IMR-90 (cell line): ENCODE data around the gene FBXW8. TPM values are rescaled to one million over a fixed set of nuclear protein-coding genes. Genes with fewer than 3 reads are reported as not detected.

Experiments used
- ATAC-seq: fragments of 200-7000 bp; cut with Tn5 transposase; 2 replicates; pipeline ENCODE4 v1.9.1; 2020; ENCODE audit warnings: low read depth, mild to moderate bottlenecking, moderate library complexity
- BruUV-seq: library from RNA; stranded (reverse); fragments of 400-500 nt; replicated peaks from 2 replicates; lab custom pipeline; 2021; lab: Mats Ljungman, UMichigan
- CTCF ChIA-PET: fragments of 300-600 bp; formaldehyde crosslinking; extraction: SDS; loops from one replicate; lab custom pipeline; 2021; ENCODE audit warnings: antibody characterized with exemption; lab: Yijun Ruan, JAX
- POLR2A ChIA-PET: fragments of 300-600 bp; sonication (Branson Sonifier 250); formaldehyde crosslinking; loops from one replicate; lab custom pipeline; 2022; ENCODE audit warnings: antibody characterized with exemption; ENCODE audit not compliant: unreplicated experiment; lab: Charles Lee
- DNase-seq: peaks from one replicate; pipeline ENCODE4 v3.0.0; 2013
- H2AFZ ChIP-seq: replicated peaks from 2 replicates; pipeline ENCODE3; 2013; ENCODE audit warnings: low read length, mild to moderate bottlenecking; ENCODE audit not compliant: poor library complexity
- H2AK5ac ChIP-seq: 2 replicates; pipeline ENCODE4 v1.6.1; 2013; ENCODE audit warnings: low read depth, low read length, inconsistent platforms
- H2AK9ac ChIP-seq: replicated peaks from 2 replicates; pipeline ENCODE3; 2013; ENCODE audit warnings: mild to moderate bottlenecking, low read depth, low read length, moderate library complexity; ENCODE audit not compliant: poor library complexity
- H2BK120ac ChIP-seq: 2 replicates; pipeline ENCODE4 v1.6.1; 2013; ENCODE audit warnings: low read depth, low read length, inconsistent platforms
- H2BK15ac ChIP-seq: 3 replicates; pipeline ENCODE4 v1.6.1; 2013; ENCODE audit warnings: low read depth, low read length, inconsistent platforms
- H2BK20ac ChIP-seq: 2 replicates; pipeline ENCODE4 v1.6.1; 2013; ENCODE audit warnings: low read depth, mild to moderate bottlenecking, inconsistent platforms, low read length, moderate library complexity
- H2BK5ac ChIP-seq: 2 replicates; pipeline ENCODE4 v1.6.1; 2013; ENCODE audit warnings: mild to moderate bottlenecking, low read depth, low read length, inconsistent platforms; ENCODE audit not compliant: poor library complexity, severe bottlenecking
- H3K14ac ChIP-seq: replicated peaks from 2 replicates; pipeline ENCODE4 v1.6.1; 2013; ENCODE audit warnings: low read depth, low read length, inconsistent platforms
- H3K18ac ChIP-seq: 2 replicates; pipeline ENCODE4 v1.6.1; 2013; ENCODE audit warnings: low read depth, low read length, control low read depth
- H3K23ac ChIP-seq: 2 replicates; pipeline ENCODE4 v1.6.1; 2013; ENCODE audit warnings: low read depth, low read length, inconsistent platforms
- H3K27ac ChIP-seq: 2 replicates; pipeline ENCODE4 v1.5.1; 2013; ENCODE audit warnings: mild to moderate bottlenecking, control low read depth, low read length; ENCODE audit not compliant: insufficient read depth
- H3K27me3 ChIP-seq: 2 replicates; pipeline ENCODE4 v1.6.1; 2013; ENCODE audit warnings: low read length; ENCODE audit not compliant: control insufficient read depth, insufficient read depth
- H3K36me3 ChIP-seq: 2 replicates; pipeline ENCODE4 v1.6.1; 2013; ENCODE audit warnings: low read length, mixed read lengths; ENCODE audit not compliant: control insufficient read depth, insufficient read depth
- H3K4ac ChIP-seq: 2 replicates; pipeline ENCODE4 v1.6.1; 2013; ENCODE audit warnings: low read depth, low read length, inconsistent platforms
- H3K4me1 ChIP-seq: 2 replicates; pipeline ENCODE4 v1.6.1; 2013; ENCODE audit warnings: low read length, mixed read lengths; ENCODE audit not compliant: control insufficient read depth, insufficient read depth
- H3K4me2 ChIP-seq: 2 replicates; pipeline ENCODE4 v1.6.1; 2013; ENCODE audit warnings: low read depth, mild to moderate bottlenecking, control low read depth, low read length, moderate library complexity
- H3K4me3 ChIP-seq: 2 replicates; pipeline ENCODE4 v1.5.1; 2013; ENCODE audit warnings: low read depth, mild to moderate bottlenecking, control low read depth, low read length, moderate library complexity; ENCODE audit not compliant: insufficient read depth
- H3K56ac ChIP-seq: 2 replicates; pipeline ENCODE4 v1.6.1; 2013; ENCODE audit warnings: low read length, inconsistent platforms; ENCODE audit not compliant: insufficient read depth; ENCODE audit errors: extremely low read depth
- H3K79me1 ChIP-seq, 2 experiments: 2 replicates each; pipeline ENCODE4 v1.6.1; 2013; ENCODE audit warnings: low read length in 2 of 2, inconsistent platforms in 1 of 2, low read depth in 1 of 2
- H3K9ac ChIP-seq: 2 replicates; pipeline ENCODE4 v1.6.1; 2013; ENCODE audit warnings: low read depth, low read length, control low read depth
- H3K9me1 ChIP-seq: 2 replicates; pipeline ENCODE4 v1.6.1; 2013; ENCODE audit warnings: low read length, inconsistent platforms; ENCODE audit not compliant: insufficient read depth
- H3K9me3 ChIP-seq: 2 replicates; pipeline ENCODE4 v1.6.1; 2013; ENCODE audit warnings: low read length; ENCODE audit not compliant: control insufficient read depth, insufficient read depth
- H4K20me1 ChIP-seq: 2 replicates; pipeline ENCODE4 v1.6.1; 2013; ENCODE audit warnings: low read length, inconsistent platforms; ENCODE audit not compliant: insufficient read depth
- H4K5ac ChIP-seq: 2 replicates; pipeline ENCODE4 v1.6.1; 2013; ENCODE audit warnings: mild to moderate bottlenecking, low read depth, low read length, control low read depth
- H4K8ac ChIP-seq, 2 experiments: 2 replicates each; pipeline ENCODE4 v1.6.1; 2013; ENCODE audit warnings: low read depth in 2 of 2, low read length in 2 of 2, control low read depth in 1 of 2, inconsistent platforms in 1 of 2
- H4K91ac ChIP-seq: 2 replicates; pipeline ENCODE4 v1.6.1; 2013; ENCODE audit warnings: low read depth, low read length, inconsistent platforms; ENCODE audit not compliant: insufficient read depth
- NFE2L2 ChIP-seq: fragments of 150-350 bp; IDR thresholded peaks from 2 replicates; pipeline ENCODE4 v1.6.1; 2016; ENCODE audit warnings: low read depth, mild to moderate bottlenecking, low read length
- WGBS, 2 experiments: methylation state at CpG; one replicate each; pipeline versions ENCODE4 v1.1.5 to v1.1.7; 2013; ENCODE audit warnings: missing lambda C conversion rate in 2 of 2; ENCODE audit not compliant: insufficient read length in 1 of 2; ENCODE audit errors: extremely low coverage in 2 of 2; 5-methylcytosine and 5-hydroxymethylcytosine counted together
- dilution Hi-C: fragments of 300-500 bp; cut with HindIII; formaldehyde crosslinking; loops from one replicate; pipeline ENCODE4 v1.14.3; 2018; ENCODE audit warnings: low sequenced_read_pairs; ENCODE audit not compliant: unreplicated experiment
- in situ Hi-C: fragments of 300-500 bp; cut with MboI; formaldehyde crosslinking; loops from 3 replicates; pipeline ENCODE4 v1.14.3; 2019; ENCODE audit warnings: low sequenced_read_pairs, inconsistent platforms, mixed read lengths
- intact Hi-C: fragments of 100-400 bp; cut with micrococcal nuclease; formaldehyde crosslinking; loops from 2 replicates; pipeline ENCODE4 v1.10.0; 2022
- polyA plus RNA-seq, 3 experiments: library from polyadenylated mRNA; depleted of rRNA; stranded (reverse); fragments of >200 nt; gene quantifications; 2 replicates each; pipeline ENCODE4 v1.2.3, GENCODE V29; 2012; ENCODE audit warnings: low replicate concordance in 1 of 3
- total RNA-seq: library from RNA; depleted of rRNA; stranded (reverse); fragments of >200 nt; gene quantifications from 2 replicates; pipeline ENCODE4 v1.2.3, GENCODE V29; 2012

Gene FBXW8
- total and polyA plus RNA-seq, 2 of the 4 experiments (the other 2 are of a cell fraction) = 20.3 to 25.8 TPM

GRCh38 chr12:116996093-116996492 lies 85.3 kb downstream of the FBXW8 start:
- Histone ChIP-seq H3K4me2 (no peak overlapping the region), H3K4ac (no peak overlapping the region), H4K91ac (no peak overlapping the region), H3K36me3 (peaks cover 23% of the 10 kb centered on the region), H3K27ac (no peak overlapping the region), H3K79me1 (peaks cover 24 to 30% of the 10 kb centered on the region in 2 experiments), H2AK9ac (no peak overlapping the region), H3K4me3 (no peak overlapping the region), H2BK20ac (no peak overlapping the region), H2AFZ (no peak overlapping the region), H3K9me3 (no peaks in the 10 kb centered on the region), H3K9ac (no peak overlapping the region), H3K56ac (no peak overlapping the region), H3K4me1 (peaks cover 2% of the 10 kb centered on the region; the same call in 1 of the 2 replicates), H3K14ac (no peak overlapping the region), H4K20me1 (peaks cover 4% of the 10 kb centered on the region), H2BK15ac (no peak overlapping the region), H2BK120ac (no peak overlapping the region), H4K8ac (no peak overlapping the region), H2AK5ac (no peak overlapping the region), H4K5ac (no peak overlapping the region), H3K18ac (no peak overlapping the region), H3K9me1 (peaks cover 6% of the 10 kb centered on the region), H2BK5ac (no peak overlapping the region), H3K27me3 (no peaks in the 10 kb centered on the region), H3K23ac (no peak overlapping the region)
- no TSS peak for BruUV-seq
- ChIA-PET CTCF (interaction anchor here (0.6 kb wide), 1 partner anchor 562 kb away, joined by 3 read pairs; no protein-coding TSS in a partner anchor), POLR2A (no interaction called here)
- dilution Hi-C loops = no loop called here
- in situ Hi-C loops = no loop called here
- no peak for ATAC-seq
- 100% methylated on average over 2 of the region's 13 CpGs; no CpG with 5 or more reads in 1 of the 2 experiments for WGBS, 2 experiments
- no peak for TF ChIP-seq NFE2L2
- DNase-seq = no peak
- intact Hi-C loops = no loop called here
